PC-3 (cell line): Measurements from ENCODE around the gene ARPC4.

ENCODE experiments used
- CTCF ChIP-seq: fragments of 300-600 bp; sonication (generic); conservative IDR thresholded peaks from 2 replicates; pipeline ENCODE4 v1.5.1; 2017; ENCODE audit warnings: antibody characterized with exemption, low read depth, mild to moderate bottlenecking, low read length
- EZH2 ChIP-seq: fragments of 300-600 bp; sonication (generic); IDR thresholded peaks from one replicate; pipeline ENCODE4 v1.6.1; 2017; ENCODE audit warnings: antibody characterized with exemption, mild to moderate bottlenecking, low read length; ENCODE audit not compliant: unreplicated experiment
- EZH2phosphoT487 ChIP-seq: fragments of 300-600 bp; sonication (generic); IDR thresholded peaks from 2 replicates; pipeline ENCODE4 v1.6.1; 2018; ENCODE audit warnings: mild to moderate bottlenecking, antibody characterized with exemption, low read length, borderline replicate concordance

- no peak for TF ChIP-seq CTCF
- no peak for TF ChIP-seq EZH2
- TF ChIP-seq EZH2phosphoT487, result no peak
Observed at GRCh38 chr3:9765865-9766264, 27.0 kb upstream of the ARPC4 start.
